Measurements from ENCODE around the gene IRF6.

The IRF6 gene

DNA sequence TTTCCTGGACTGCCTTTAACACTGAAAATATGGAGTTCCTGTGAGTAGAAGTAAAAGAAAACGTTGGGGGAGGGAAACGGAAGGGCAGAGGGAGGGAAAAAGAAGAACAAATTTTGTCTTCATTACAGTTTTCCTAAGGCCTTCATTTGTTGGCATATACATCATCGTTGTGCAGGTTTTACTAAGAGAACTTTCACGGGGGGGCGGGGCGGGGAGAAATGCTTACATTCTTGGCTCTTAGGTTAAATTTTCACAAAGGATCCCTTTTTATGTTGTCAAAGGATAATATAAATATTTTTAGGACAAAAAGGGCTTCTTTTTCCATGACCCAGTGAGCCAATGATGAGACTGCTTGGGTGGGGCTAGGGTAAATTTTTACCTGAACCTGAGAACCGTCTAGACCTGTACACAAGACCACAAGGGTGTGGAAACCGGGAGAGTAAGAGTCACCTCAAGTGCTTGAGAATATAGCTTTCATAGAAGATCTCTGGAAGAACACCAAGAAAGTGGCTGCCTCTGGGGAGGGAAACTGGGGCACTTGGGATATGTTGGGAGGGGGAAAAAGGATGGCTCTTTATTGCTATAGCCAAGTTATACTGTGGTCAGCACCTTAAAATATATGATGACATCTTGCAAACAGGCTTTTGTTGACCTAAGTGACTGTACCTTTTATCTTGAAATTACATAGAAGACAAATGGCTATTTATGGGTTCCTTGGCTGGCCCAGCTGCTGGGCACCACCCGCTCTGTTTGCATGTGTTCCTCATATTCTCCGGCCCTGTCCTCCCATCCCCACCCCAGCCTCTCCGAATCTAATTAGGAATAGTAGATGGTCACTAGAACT lies 19.9 kb upstream of the IRF6 start:
- DNase-seq, result no peak
- intact Hi-C loops (cut with DNase I), result loop anchor here (2.0 kb wide), 1 partner anchor 41 kb away; the partner anchor contains the start of gene C1orf74

DNA sequence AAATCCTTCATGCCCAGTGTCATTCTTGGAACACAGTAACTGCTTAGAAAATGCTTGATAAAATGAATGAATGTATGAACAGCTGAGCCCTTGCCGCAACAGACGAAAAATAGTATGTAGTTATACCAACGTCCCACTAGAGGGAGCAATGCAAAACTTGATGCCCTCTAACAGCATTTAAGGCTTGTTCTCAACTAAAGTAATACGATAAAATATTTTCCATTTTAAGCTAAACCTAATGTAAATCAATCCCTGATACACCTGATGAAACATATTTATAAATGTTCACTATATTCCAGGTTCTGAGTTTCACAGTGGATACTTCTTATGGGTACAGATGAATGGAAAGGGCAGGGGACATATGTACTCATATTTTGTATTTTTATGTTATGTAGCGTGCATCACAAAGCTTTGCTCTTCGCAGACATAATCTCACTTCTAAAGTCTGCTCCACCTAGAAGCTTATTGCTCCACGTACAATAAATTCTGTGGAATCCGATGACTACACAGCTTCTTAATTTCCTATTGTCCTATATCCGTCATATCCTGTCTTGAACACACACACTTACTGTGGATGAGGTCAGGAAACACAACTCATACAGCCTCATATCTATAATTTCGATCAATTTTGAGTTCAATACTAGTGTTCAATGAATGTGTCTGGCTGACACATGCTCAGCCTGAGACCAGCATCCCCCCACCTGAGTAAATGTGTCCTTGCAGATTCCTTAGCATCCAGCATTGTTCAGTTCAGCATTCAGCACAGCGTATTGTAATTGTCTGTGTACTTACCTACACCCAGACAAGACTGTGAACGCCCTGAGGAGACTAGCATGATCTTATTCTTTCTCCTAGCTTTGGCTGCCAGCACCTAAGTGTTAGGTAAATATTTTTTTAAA lies 17.4 kb upstream of the IRF6 start:
- intact Hi-C loops (cut with DNase I), result no loop called here
- no peak for DNase-seq

DNA sequence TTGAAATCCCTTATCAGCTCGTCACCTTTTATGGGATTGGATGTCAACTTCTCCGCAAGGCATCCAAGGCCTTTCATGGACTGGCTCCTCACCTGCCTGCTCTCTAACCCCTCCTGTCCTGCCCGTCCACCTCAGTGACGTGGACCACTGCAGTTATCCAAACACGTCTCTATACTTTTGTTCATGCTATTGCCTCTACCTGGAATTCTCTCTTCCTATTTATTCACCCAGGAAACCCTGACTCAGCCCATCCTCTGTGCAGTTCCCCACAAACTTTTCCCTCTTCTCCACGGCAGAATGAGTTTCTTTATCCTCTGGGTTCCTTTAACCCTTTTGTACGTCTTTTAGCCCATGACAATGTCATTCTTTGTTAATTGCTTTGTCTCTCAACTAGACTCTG lies 16.8 kb upstream of the IRF6 start:
- intact Hi-C loops (cut with DNase I), result no loop called here
- DNase-seq, result no peak

DNA sequence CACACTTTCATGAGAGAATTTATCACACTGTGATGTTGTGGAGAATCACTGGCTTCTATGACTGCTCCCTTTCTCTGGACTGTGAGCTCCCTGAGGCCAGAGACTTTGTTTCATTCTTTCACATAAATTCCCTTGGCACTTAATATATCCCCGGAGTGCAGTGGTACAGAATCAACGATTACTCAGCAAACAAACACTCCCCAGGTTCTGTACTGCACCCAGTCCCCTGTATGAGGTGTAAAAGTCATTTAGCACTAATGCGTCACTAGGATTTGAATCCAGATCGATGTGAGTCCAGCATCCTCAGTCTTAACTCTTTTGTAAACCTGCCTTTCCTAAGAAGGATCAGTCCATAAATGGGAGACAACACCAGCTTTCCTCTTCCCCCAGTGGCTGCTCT lies 15.0 kb upstream of the IRF6 start:
- no peak for DNase-seq
- intact Hi-C loops (cut with DNase I), result no loop called here

DNA sequence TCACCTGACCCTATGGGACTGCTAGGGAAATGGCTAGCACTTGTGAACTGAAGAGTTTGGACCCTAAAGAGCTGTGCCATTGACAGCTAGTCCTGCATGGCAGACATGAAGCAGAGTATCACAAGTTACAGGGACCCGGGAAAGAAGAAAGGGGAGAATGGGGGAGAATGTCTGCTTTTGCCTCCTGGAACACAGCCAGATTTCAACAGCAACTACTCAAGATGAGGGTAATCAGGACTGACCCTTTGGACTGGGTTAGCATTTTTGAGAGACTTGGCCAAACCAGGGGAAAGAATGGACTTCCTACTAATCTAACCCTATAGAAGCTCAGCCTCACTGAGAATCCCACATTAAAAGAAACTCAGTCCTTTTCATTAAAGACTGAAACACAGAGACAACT lies 13.1 kb upstream of the IRF6 start:
- DNase-seq, result no peak
- intact Hi-C loops (cut with DNase I), result no loop called here

DNA sequence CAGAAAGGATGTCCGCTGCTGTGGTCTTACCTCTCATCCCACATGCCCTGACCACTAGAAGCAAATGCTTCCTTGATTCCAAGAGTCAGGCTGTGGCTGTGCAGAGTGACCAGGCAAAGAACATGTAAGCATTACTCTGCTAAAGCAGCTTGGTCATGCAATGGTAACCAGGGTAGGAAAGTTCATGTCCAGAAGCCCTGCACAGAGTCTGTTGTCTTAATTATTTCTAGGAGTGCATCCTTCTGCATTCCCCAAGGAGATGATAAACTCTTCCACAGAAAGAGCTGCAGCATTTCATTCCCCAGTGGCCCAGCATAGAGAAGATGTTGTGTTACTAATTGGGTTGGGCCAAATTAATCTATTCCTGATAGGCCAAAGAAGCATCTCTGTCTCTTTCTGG lies 11.7 kb upstream of the IRF6 start:
- no peak for DNase-seq
- intact Hi-C loops (cut with DNase I), result no loop called here

DNA sequence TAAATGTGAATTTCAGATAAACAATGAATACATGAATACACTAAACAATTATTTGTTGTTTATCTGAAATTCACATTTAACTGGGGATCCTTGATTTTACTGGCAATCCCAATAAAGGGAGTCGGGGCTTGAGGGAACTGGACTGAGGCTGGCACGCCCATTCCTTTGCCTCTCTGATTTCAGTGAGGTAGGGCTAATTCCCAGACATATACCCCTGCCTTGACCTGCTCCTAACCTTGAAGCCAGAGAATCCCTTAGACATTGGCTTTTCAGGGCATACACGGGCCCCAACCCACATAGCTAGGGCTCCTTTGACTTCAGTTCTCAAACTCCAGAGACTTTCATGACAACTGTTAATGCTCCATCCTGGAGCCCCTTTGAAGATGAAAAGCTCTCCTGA lies 11.0 kb upstream of the IRF6 start:
- DNase-seq, result no peak
- intact Hi-C loops (cut with DNase I), result no loop called here

DNA sequence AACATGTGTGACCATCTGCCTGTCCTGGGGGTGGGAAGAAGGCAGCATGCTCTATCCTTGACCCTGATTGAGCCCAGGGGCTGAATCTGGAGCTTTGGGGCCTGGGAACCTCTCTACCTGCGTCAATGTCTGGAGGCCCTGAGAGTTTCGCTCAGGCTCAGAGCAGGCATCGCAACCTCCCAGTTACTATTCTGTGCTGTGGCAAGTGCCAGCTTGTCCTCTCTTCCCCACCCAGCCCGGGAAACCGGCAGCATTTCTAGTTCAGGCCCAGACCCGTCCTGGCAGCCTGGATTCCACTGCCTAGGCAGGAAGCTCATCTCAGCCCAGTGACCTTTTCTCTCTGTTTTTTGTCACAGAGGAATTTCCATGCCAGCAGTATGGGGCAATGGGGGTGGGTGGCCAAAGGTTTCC lies 10.0 kb upstream of the IRF6 start:
- intact Hi-C loops (cut with DNase I), result no loop called here
- no peak for DNase-seq

DNA sequence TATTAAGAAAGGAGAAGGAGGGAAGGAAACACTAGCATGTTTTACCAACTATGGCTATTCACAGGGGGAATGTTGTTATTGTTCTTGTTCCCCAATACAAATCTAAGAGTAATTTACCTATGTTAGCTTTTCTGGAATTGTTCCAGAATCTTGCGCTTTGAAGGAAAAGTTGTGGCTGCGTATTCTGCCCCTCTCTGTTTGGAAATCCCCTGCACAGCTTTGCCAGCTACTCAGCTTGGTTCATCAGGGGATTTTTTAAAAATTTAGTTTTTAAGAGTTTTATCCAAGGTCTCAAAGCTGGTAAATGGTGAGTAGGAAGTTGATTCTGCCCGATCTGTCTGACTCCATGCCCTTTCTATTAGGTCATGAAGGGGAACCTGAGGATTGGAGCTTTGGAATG lies 9.5 kb upstream of the IRF6 start:
- no peak for DNase-seq
- intact Hi-C loops (cut with DNase I), result no loop called here

DNA sequence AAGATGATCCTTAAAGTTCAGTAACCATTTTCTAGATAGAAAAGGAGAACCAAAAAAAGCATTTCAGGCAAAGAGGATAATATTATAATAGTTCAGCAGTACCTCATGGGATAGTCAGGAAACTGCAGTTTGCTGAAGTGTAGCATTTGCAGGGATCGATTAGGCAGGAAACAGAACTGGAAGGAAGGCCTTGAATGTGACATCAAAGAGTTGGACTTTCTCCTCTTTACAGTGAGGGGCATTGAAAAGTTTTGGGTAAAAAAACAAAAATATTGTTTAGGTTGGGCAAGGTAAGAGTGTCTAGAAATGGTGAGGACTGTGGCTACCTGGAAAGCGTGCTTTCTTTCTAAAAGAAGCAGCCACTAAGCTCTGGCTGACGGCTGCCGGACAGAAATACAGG lies 8.0 kb upstream of the IRF6 start:
- intact Hi-C loops (cut with DNase I), result no loop called here
- DNase-seq, result no peak

DNA sequence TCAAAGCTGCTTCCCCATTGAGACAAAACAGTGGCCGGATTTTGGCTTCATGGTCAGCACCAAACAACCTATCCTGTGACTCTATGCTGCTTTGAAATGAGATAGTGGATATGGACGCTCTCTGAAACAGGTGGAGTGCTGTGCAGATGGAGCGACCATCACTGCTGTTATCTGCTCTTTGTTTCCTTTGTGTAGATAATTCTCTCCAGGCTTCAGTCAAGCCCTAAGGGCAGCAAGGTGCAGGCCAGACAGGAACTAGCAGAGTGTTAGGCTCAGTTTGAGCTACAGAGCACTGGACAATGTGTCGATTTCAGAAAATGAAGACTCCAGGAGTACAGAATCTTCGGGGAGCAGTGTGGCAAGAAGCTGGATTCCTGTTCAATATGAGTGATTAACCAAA lies 4.8 kb upstream of the IRF6 start:
- intact Hi-C loops (cut with DNase I), result no loop called here
- DNase-seq, result no peak

DNA sequence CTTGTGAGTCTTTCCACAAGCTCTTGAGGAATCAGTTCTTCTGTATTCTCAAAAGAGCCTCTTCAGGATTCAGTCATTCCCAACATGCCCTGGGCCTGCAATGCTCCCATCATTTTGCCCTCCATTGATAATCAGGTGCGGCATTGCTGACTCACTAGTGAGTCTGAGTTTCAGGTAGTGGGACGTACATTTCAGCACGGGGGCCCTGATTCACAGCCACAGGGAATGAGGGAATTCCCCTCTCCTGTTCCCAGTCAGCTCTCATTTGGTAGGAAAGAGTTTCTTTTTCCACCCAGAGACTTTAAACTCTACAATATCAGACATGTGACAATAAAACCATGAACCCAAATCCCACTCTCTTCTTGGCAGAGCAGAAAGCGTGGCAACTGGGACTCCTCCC lies 3.7 kb upstream of the IRF6 start:
- intact Hi-C loops (cut with DNase I), result no loop called here
- DNase-seq, result no peak

DNA sequence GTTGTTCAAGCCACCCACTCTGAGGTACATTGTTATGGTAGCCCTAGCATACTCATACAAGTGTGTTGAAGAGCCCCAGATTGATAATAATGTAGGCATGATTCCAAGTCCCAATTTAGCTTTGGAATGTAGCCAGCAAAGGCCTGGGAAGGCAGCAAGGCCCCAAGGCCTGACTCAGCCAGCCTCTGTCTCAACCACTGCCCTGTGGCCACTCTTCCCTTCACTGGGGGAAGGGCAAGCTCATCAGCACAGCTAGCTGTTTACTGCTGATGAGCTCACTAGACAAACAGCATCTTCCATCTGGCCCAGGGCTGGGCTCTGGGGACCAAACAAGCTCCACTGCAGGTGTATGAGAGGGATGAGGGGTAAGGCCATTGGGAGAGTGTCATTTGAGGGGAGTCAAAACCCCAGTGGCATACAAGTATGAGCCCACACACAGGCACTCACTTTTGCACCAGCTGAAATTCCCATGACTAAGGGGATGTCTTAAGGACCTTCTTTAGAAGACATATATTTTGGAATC lies 2.2 kb upstream of the IRF6 start:
- intact Hi-C loops (cut with DNase I), result no loop called here
- no peak for DNase-seq

DNA sequence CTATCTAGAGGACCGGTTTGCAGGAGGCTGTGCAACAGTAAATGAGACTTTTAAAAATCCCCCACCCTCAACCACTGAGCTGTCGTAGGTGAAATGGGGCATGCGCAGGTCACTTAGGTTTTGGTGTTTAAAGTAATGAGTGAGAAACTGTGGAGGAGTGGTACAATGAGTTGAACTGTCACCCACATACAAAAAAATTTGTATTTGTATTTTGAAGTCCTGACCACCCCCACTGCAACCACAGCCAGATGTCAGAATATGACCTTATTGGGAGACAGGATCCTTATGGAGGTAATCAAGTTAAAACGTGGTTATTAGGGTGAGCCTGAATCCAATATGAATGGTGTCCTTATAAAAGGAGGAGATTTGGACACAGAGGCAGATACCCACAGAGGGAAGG lies 1.6 kb upstream of the IRF6 start:
- DNase-seq, result no peak
- intact Hi-C loops (cut with DNase I), result no loop called here

DNA sequence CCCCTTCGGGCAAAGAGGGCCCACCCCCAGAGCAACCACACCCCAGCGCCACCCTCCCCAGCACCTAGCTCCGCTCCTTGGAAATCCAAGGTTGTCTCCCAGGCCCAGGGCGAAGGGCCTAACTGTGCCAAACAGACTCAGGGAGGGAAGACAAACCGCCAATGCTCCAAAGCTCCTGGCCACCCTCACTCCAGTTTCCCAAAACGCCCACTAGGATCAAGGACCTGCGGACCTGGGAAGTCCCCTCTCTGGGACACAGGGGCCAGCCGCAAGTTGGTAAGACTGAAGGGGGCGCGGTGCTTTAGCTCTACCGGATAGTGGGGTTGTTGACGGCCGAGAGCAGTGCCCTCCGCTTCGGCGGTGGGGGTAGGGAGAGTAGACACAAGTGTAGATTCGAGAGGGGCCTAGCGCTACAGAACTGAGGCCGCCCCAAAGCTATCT lies 581 bp downstream of the IRF6 start:
- peak in 1 of 10 donors; percentile 77 for DNase-seq
- intact Hi-C loops (cut with DNase I), result no loop called here

DNA sequence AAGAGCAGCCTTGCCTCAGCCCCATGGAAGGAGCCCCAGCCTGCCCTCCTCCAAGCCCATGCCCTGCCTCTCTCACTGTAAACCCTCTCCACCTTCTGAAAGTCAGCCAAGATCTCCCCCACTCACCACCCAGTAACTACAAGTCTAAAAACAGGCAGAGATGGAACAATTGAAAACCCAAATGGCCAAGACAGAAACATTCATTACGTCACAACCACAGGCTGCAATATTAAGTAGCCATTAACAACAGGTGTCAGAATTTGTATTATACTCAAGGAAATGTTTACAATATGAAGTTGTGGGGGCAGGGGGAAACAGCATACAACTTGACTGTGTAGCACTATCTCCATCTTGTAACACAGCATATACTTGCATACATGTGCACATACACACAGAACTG lies 2.4 kb downstream of the IRF6 start:
- intact Hi-C loops (cut with DNase I), result no loop called here
- no peak for DNase-seq

DNA sequence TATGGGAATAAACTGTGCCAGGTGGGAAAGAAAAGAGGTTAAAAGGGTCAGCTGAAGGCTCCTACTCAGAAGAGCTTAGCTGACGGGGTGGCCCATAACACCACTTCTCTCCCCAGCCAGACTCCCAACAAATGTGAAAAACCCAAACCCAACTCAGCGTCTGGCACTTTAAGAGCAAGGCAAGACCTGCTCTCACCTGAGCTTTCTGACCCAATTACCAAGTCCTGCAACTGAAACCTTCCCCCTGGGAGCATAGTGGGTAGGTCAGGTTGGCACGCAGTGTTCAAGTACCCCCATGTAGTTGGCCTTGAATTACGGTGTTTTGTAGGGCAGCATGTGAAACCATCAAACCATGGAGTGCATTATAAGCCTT lies 3.2 kb downstream of the IRF6 start:
- intact Hi-C loops (cut with DNase I), result no loop called here

DNA sequence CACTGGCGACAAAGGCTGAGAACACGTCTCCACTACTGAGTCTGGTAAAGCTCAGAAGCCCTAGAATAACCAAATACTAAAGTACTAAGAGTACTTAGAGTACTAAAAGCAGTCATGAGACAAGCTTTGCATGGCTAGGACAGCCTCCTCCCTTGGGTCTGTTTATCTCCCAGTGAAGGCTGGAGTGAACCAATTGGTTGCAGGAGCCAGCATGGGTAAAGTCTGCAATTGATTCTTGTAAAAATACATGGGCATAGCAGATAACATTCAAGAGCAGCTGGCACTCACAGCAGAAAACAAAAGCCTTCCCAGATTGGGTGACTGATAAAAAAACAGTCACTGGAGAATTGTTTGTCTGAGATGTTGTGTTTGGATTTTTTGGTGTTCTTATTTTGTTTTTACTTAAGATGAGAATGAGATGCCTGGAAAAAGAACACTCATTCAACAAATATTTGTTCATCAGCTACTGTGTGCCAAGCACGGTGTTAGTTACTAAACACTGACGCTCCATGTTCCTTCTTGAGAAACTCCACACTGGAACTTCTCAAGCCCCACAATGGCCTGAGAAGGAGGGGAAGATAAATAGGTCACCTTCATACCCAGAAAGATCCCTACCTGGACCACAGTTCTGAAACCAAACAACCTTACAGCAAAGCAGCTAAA lies 3.7 kb downstream of the IRF6 start:
- intact Hi-C loops (cut with DNase I), result no loop called here
- DNase-seq, result no peak

More for the DNA sequence above, 3.2 kb downstream of the IRF6 start:
- no peak for DNase-seq

DNA sequence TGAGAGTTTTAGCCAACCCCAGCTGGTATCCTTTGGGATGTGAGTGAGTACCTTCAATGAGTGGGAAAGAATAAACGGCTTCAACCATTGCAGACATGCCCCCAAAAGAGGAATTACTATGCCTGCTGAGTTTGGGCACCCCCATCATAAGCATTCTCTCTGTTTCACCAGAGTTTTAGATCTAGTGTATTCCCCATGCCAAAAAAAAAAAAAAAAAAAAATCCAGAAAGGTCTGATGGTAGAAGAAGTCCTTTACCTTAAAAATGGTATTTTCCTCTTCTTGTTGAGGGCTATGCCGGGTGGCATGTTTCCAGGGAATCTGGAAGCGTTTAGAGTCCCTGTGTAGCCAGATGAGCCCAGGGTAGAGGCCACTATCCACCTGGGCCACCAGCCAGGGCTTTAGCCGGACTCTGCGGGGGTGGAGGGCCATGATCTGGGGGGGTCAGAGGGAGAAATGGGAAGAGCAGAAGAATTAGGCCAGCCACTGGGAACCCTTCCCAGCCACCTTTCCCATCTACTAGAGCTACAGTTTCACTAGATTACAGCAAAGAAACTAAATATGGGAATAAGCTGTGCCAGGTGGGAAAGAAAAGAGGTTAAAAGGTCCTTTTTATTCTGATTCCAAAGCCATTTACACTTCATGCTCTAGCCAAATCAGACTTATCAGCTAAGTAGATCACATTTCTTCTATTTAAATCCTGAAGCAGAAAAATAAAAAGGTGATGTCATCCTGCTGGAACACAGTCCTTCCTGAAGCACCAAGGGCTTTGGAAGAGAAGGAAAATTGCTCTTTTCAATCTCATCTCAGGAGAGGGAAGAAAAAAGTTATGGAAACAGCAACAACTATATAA lies 4.7 kb downstream of the IRF6 start:
- intact Hi-C loops (cut with DNase I), result no loop called here
- no peak for DNase-seq
